Neural cell (in vitro differentiated cells): ENCODE data around the gene ZNF831. TPM values are rescaled to one million over a fixed set of nuclear protein-coding genes. Genes with fewer than 3 reads are reported as not detected.

Experiments
- H2AFZ ChIP-seq: fragments of 200-600, 300-800 bp; sonication (generic), shearing (Covaris generic); 2 replicates; pipeline ENCODE4 v1.6.0; 2014; ENCODE audit warnings: low read depth, mild to moderate bottlenecking, antibody characterized with exemption, low read length, moderate library complexity
- H3F3A ChIP-seq: fragments of 200-600 bp; shearing (Covaris generic); 2 replicates; pipeline ENCODE4 v1.6.1; 2016; ENCODE audit warnings: mild to moderate bottlenecking, moderate library complexity, mixed read lengths, antibody characterized with exemption, low read length; ENCODE audit not compliant: insufficient read depth, poor library complexity, severe bottlenecking
- H3K27ac ChIP-seq: fragments of 200-600, 300-800 bp; sonication (generic), shearing (Covaris generic); 2 replicates; pipeline ENCODE4 v1.5.1; 2014; ENCODE audit warnings: mild to moderate bottlenecking, low read length, moderate library complexity
- H3K27me3 ChIP-seq: fragments of 300-800, 200-600 bp; sonication (generic), shearing (Covaris generic); 2 replicates; pipeline ENCODE4 v1.6.0; 2014; ENCODE audit warnings: mild to moderate bottlenecking, low read depth, low read length, moderate library complexity; ENCODE audit not compliant: insufficient read depth
- H3K36me3 ChIP-seq: fragments of 300-800, 200-600 bp; sonication (generic), shearing (Covaris generic); 2 replicates; pipeline ENCODE4 v1.5.1; 2014; ENCODE audit warnings: mild to moderate bottlenecking, antibody characterized with exemption, low read length, moderate library complexity; ENCODE audit not compliant: insufficient read depth
- H3K4me2 ChIP-seq: fragments of 300-800, 200-600 bp; sonication (generic), shearing (Covaris generic); 2 replicates; pipeline ENCODE4 v1.6.0; 2014; ENCODE audit warnings: mild to moderate bottlenecking, low read length
- H3K4me3 ChIP-seq: fragments of 300-800, 200-600 bp; sonication (generic), shearing (Covaris generic); 2 replicates; pipeline ENCODE4 v1.5.1; 2014; ENCODE audit warnings: mild to moderate bottlenecking, low read length, moderate library complexity
- H3K79me2 ChIP-seq: fragments of 200-600 bp; shearing (Covaris generic); replicated peaks from 2 replicates; pipeline ENCODE4 v1.6.0; 2014; ENCODE audit warnings: mild to moderate bottlenecking, low read length, moderate library complexity; ENCODE audit not compliant: insufficient read depth
- H3K9ac ChIP-seq: fragments of 300-800, 200-600 bp; sonication (generic), shearing (Covaris generic); 2 replicates; pipeline ENCODE4 v1.6.1; 2016; ENCODE audit warnings: mild to moderate bottlenecking, low read length, mixed read lengths
- H3K9me2 ChIP-seq: fragments of 200-600 bp; shearing (Covaris generic); 2 replicates; pipeline ENCODE4 v1.6.1; 2016; ENCODE audit warnings: mild to moderate bottlenecking, low read length, mixed read lengths; ENCODE audit not compliant: insufficient read depth
- H3K9me3 ChIP-seq: fragments of 200-600, 300-800 bp; sonication (generic), shearing (Covaris generic); 2 replicates; pipeline ENCODE4 v1.6.1; 2016; ENCODE audit warnings: mild to moderate bottlenecking, mixed run types, low read length, moderate library complexity, mixed read lengths
- H4K20me1 ChIP-seq: fragments of 200-600 bp; shearing (Covaris generic); 2 replicates; pipeline ENCODE4 v1.6.1; 2016; ENCODE audit warnings: mild to moderate bottlenecking, mixed run types; ENCODE audit not compliant: insufficient read depth
- CTCF ChIP-seq: fragments of 450-650 bp; IDR thresholded peaks from 2 replicates; pipeline ENCODE4 v1.5.1; 2014; ENCODE audit warnings: antibody characterized with exemption, mild to moderate bottlenecking, moderate library complexity; ENCODE audit not compliant: poor library complexity, severe bottlenecking
- EP300 ChIP-seq: fragments of 450-650 bp; conservative IDR thresholded peaks from 2 replicates; pipeline ENCODE4 v1.6.1; 2014; ENCODE audit warnings: antibody characterized with exemption, mild to moderate bottlenecking, moderate library complexity; ENCODE audit not compliant: poor library complexity, severe bottlenecking
- EZH2 ChIP-seq: fragments of 200-600, 300-800 bp; shearing (Covaris generic), sonication (generic); IDR thresholded peaks from 2 replicates; pipeline ENCODE4 v1.6.1; 2014; ENCODE audit warnings: antibody characterized with exemption, low read length, borderline replicate concordance, mild to moderate bottlenecking; ENCODE audit not compliant: insufficient read depth, poor library complexity, severe bottlenecking
- MXI1 ChIP-seq: fragments of 450-650 bp; conservative IDR thresholded peaks from 2 replicates; pipeline ENCODE4 v1.6.1; 2014; ENCODE audit warnings: antibody characterized with exemption, mild to moderate bottlenecking; ENCODE audit not compliant: poor library complexity, severe bottlenecking
- POLR2AphosphoS5 ChIP-seq: IDR thresholded peaks from 2 replicates; pipeline ENCODE4 v1.6.1; 2012
- RAD21 ChIP-seq: fragments of 450-650 bp; conservative IDR thresholded peaks from 2 replicates; pipeline ENCODE4 v1.6.1; 2014; ENCODE audit warnings: antibody characterized with exemption, mild to moderate bottlenecking, moderate library complexity
- SMC3 ChIP-seq: fragments of 450-650 bp; conservative IDR thresholded peaks from 2 replicates; pipeline ENCODE4 v1.6.1; 2014; ENCODE audit warnings: antibody characterized with exemption, mild to moderate bottlenecking, moderate library complexity; ENCODE audit not compliant: poor library complexity
- TAF1 ChIP-seq: IDR thresholded peaks from 2 replicates; pipeline ENCODE4 v1.6.1; 2012; ENCODE audit warnings: low read depth
- polyA plus RNA-seq: library from polyadenylated mRNA; depleted of rRNA; stranded (reverse); fragments of >200 nt; gene quantifications from 2 replicates; pipeline ENCODE4 v1.2.3, GENCODE V29; 2014
- TF ChIP-seq, protein P1 (sequence below): IDR thresholded peaks from 2 replicates; pipeline ENCODE4 v1.6.1; 2012; ENCODE audit warnings: borderline replicate concordance

Gene ZNF831
- polyA plus RNA-seq, 1 donor from 2014 or later: not detected

DNA sequence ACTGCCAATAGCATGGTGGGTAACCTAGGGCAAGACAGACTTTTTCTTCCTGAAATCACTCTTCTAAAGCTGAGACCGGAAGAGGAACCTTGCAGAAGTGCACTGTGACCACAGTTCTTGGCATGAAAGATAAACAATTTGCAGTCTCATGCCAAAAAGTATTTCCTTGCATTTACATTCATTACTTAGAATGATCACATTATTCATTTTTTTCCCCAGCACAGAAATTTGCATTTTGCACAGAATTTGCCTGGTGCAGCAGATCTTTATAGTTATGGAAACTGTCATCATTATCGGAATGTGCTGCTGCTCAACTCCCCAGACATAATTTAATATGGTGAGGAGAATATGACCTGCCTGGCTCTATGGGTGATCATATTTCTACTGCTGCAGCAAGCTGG, 94.6 kb downstream of the ZNF831 start:
- H2AFZ ChIP-seq: no peak overlapping the region
- H3K9me3 ChIP-seq: no peaks in the 10 kb centered on the region
- H3K9me2 ChIP-seq: no peaks in the 10 kb centered on the region
- no peaks in the 10 kb centered on the region for H3F3A ChIP-seq
- no peak overlapping the region for H3K4me3 ChIP-seq
- H3K27ac ChIP-seq: no peak overlapping the region
- H3K9ac ChIP-seq: no peak overlapping the region
- no peaks in the 10 kb centered on the region for H4K20me1 ChIP-seq
- no peak for TF ChIP-seq EP300
- TF ChIP-seq CTCF: no peak
- TF ChIP-seq POLR2AphosphoS5: no peak
- no peak for TF ChIP-seq RAD21
- TF ChIP-seq, protein P1, sequence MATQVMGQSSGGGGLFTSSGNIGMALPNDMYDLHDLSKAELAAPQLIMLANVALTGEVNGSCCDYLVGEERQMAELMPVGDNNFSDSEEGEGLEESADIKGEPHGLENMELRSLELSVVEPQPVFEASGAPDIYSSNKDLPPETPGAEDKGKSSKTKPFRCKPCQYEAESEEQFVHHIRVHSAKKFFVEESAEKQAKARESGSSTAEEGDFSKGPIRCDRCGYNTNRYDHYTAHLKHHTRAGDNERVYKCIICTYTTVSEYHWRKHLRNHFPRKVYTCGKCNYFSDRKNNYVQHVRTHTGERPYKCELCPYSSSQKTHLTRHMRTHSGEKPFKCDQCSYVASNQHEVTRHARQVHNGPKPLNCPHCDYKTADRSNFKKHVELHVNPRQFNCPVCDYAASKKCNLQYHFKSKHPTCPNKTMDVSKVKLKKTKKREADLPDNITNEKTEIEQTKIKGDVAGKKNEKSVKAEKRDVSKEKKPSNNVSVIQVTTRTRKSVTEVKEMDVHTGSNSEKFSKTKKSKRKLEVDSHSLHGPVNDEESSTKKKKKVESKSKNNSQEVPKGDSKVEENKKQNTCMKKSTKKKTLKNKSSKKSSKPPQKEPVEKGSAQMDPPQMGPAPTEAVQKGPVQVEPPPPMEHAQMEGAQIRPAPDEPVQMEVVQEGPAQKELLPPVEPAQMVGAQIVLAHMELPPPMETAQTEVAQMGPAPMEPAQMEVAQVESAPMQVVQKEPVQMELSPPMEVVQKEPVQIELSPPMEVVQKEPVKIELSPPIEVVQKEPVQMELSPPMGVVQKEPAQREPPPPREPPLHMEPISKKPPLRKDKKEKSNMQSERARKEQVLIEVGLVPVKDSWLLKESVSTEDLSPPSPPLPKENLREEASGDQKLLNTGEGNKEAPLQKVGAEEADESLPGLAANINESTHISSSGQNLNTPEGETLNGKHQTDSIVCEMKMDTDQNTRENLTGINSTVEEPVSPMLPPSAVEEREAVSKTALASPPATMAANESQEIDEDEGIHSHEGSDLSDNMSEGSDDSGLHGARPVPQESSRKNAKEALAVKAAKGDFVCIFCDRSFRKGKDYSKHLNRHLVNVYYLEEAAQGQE: no peak
- TF ChIP-seq EZH2: no peak
- H3K27me3 ChIP-seq: no peaks in the 10 kb centered on the region
- no peak overlapping the region for H3K4me2 ChIP-seq
- no peaks in the 10 kb centered on the region for H3K36me3 ChIP-seq
- H3K79me2 ChIP-seq: no peaks in the 10 kb centered on the region

DNA sequence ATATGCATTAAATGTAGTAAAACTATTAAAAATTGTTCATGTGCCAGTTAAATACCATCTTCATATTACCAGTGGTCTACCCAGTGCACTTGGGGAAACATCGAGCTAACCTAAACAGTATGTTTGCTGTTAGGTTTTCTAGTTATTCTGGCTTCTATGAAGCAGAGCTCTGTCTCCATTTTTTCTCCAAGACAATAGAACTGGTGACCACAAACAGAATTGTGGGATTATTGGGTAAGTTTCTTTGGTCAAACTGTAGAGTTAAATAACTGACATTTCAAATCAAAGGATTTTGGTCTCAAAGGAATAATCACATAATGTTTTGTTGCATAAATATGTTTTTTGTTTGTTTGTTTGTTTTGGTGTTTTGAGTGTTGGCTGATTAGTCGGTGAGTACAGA, 96.3 kb downstream of the ZNF831 start:
- H3K36me3 ChIP-seq: no peaks in the 10 kb centered on the region
- H3K4me2 ChIP-seq: no peak overlapping the region
- TF ChIP-seq TAF1: no peak
- TF ChIP-seq SMC3: no peak
- no peak for TF ChIP-seq POLR2AphosphoS5
- TF ChIP-seq CTCF: no peak
- TF ChIP-seq MXI1: no peak
- TF ChIP-seq EP300: no peak
- TF ChIP-seq RAD21: no peak
- TF ChIP-seq, protein P1: no peak
- no peak for TF ChIP-seq EZH2
- H3K27ac ChIP-seq: no peak overlapping the region
- no peaks in the 10 kb centered on the region for H3K27me3 ChIP-seq
- H3K9me3 ChIP-seq: no peaks in the 10 kb centered on the region
- no peaks in the 10 kb centered on the region for H4K20me1 ChIP-seq
- H3K9ac ChIP-seq: no peak overlapping the region
- no peaks in the 10 kb centered on the region for H3F3A ChIP-seq
- no peak overlapping the region for H2AFZ ChIP-seq
- no peak overlapping the region for H3K4me3 ChIP-seq
- H3K79me2 ChIP-seq: no peaks in the 10 kb centered on the region
- no peaks in the 10 kb centered on the region for H3K9me2 ChIP-seq
